Neutrophil (primary cell): ENCODE measurements around the gene TENM4.

Experiments
- H3K27ac ChIP-seq: fragments of 200-600 bp; sonication (generic); 2 replicates; pipeline ENCODE4 v1.5.1; 2016; ENCODE audit warnings: mild to moderate bottlenecking, moderate library complexity
- H3K27me3 ChIP-seq: fragments of 200-600 bp; sonication (generic); 2 replicates; pipeline ENCODE4 v1.6.0; 2016; ENCODE audit warnings: mild to moderate bottlenecking
- H3K36me3 ChIP-seq: fragments of 200-600 bp; sonication (generic); 2 replicates; pipeline ENCODE4 v1.5.1; 2017
- H3K4me1 ChIP-seq, 2 experiments: fragments of 200-600 bp in 1 of 2; sonication (generic) in 1 of 2; 1 replicate in 1 of 2; 2 replicates in 1 of 2; pipeline versions ENCODE4 v1.5.1 to v1.6.1; 2013 to 2016; ENCODE audit warnings: low read depth in 1 of 2, low read length in 1 of 2, mild to moderate bottlenecking in 1 of 2, moderate library complexity in 1 of 2; ENCODE audit not compliant: control insufficient read depth in 1 of 2, insufficient read depth in 1 of 2
- H3K4me3 ChIP-seq, 2 experiments: fragments of 200-600 bp in 1 of 2; sonication (generic) in 1 of 2; 1 replicate in 1 of 2; 2 replicates in 1 of 2; pipeline ENCODE4 v1.5.1; 2013 to 2016; ENCODE audit warnings: low read depth in 1 of 2, low read length in 1 of 2, mild to moderate bottlenecking in 1 of 2, moderate library complexity in 1 of 2
- H3K9me3 ChIP-seq: fragments of 200-600 bp; sonication (generic); 2 replicates; pipeline ENCODE4 v1.5.1; 2016
- TF ChIP-seq, protein P1 (sequence below): fragments of 200-600 bp; sonication (generic); IDR thresholded peaks from 2 replicates; pipeline ENCODE4 v1.5.1; 2016; ENCODE audit warnings: antibody characterized with exemption

TENM4 gene

DNA sequence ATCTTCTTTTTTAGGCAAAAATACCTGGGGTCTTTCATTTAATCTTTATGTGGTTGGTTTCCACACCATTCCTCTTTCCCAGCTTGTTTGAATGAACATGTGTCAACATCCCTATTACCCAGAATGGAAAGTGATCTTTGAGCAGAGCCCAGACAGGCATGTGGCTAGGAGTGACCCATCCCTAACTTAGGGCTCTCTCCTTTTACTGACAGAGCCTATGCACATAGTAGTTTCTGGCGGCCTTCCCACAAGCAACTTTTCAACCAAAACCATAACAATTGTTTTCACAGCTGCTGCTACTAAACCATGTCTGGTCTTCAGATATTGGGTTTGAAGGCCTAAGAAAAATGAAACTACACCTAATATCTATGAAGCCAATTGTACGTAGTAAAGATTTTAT, 107.5 kb downstream of the TENM4 start:
- Histone ChIP-seq H3K4me1 (no peaks in the 10 kb centered on the region), H3K27me3 (no peaks in the 10 kb centered on the region), H3K36me3 (no peaks in the 10 kb centered on the region), H3K9me3 (no peaks in the 10 kb centered on the region), H3K4me3 (no peak overlapping the region), H3K27ac (no peak overlapping the region)
- TF ChIP-seq, protein P1, sequence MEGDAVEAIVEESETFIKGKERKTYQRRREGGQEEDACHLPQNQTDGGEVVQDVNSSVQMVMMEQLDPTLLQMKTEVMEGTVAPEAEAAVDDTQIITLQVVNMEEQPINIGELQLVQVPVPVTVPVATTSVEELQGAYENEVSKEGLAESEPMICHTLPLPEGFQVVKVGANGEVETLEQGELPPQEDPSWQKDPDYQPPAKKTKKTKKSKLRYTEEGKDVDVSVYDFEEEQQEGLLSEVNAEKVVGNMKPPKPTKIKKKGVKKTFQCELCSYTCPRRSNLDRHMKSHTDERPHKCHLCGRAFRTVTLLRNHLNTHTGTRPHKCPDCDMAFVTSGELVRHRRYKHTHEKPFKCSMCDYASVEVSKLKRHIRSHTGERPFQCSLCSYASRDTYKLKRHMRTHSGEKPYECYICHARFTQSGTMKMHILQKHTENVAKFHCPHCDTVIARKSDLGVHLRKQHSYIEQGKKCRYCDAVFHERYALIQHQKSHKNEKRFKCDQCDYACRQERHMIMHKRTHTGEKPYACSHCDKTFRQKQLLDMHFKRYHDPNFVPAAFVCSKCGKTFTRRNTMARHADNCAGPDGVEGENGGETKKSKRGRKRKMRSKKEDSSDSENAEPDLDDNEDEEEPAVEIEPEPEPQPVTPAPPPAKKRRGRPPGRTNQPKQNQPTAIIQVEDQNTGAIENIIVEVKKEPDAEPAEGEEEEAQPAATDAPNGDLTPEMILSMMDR, result no peak

DNA sequence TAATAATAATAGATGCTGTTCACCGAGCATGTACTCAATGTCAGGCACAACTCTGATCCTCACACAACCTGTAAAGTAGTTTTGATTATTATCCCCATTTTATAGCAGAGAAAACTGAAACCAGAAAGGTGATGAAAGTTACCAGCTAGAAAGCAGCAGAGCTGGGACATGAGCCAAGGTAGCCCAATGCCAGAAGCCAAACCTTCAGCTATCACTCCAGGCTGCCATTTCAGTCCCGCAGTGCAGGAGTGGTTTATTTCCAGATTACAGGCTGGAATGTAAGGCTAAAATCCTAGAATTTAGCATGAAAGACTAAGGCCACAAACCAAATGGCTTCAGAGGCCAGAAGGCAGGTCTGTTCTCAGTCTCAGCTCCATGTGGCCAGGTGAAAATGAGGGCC, 108.8 kb downstream of the TENM4 start:
- TF ChIP-seq, protein P1, result no peak
- Histone ChIP-seq H3K9me3 (no peaks in the 10 kb centered on the region), H3K27me3 (no peaks in the 10 kb centered on the region), H3K27ac (no peak overlapping the region), H3K36me3 (no peaks in the 10 kb centered on the region), H3K4me1 (no peaks in the 10 kb centered on the region), H3K4me3 (no peak overlapping the region)

DNA sequence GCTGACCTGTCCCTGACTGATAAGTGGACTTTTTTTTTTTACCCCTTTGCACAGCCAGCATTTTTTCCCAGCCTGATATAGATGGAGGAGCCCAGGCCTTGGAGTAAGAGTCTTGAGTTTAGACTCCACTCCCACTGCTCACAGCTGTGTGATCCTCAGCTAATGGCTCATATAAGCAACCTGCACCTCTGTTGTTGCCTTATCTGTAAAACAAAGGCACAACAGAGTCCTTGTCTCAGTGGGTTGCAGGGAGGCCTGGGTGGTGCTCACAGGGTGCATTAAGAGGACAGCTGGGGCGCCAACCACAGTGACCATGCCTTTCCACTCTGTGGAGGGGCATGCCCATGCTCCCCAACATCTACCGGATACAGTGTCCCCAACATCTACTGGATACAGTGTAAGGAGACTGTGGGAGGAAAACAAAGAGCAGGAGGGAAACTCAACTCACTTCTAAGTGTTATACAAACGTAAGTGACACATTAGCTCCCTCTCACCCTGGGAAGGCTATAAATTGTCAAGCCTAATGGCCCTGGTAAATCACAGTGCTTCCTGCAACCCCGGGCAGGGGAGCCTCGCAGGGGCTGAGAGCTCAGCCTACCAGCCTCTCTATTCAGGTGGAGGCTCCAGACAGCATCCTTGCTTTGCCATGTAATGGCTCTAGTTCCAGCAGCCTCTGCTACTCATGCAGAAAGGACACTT, 109.5 kb downstream of the TENM4 start:
- Histone ChIP-seq H3K4me1 (no peaks in the 10 kb centered on the region), H3K36me3 (no peaks in the 10 kb centered on the region), H3K27ac (no peak overlapping the region), H3K4me3 (no peak overlapping the region), H3K27me3 (no peaks in the 10 kb centered on the region), H3K9me3 (no peaks in the 10 kb centered on the region)
- TF ChIP-seq, protein P1, result no peak

DNA sequence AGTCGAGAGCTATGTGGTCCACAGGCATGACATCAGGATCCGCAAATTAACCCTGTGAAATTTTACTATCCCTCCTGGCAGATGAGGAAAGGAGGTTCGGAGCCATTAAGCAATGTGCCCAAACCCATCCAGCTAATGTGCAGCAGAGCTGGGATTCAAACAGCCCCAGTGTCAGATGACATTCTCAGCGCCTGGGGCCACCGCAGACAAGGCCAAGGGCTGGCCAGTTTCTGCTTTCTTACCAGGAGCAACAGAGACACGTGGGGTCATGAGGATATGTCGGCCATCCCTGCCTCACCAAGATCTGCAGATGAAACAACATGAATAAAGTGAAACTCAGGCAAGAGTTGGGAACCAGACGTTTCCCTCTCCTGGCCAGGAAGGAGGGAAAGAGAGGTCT, 110.2 kb downstream of the TENM4 start:
- Histone ChIP-seq H3K36me3 (no peaks in the 10 kb centered on the region), H3K4me1 (no peaks in the 10 kb centered on the region), H3K27me3 (no peaks in the 10 kb centered on the region), H3K9me3 (no peaks in the 10 kb centered on the region), H3K27ac (no peak overlapping the region), H3K4me3 (no peak overlapping the region)
- TF ChIP-seq, protein P1, result no peak

DNA sequence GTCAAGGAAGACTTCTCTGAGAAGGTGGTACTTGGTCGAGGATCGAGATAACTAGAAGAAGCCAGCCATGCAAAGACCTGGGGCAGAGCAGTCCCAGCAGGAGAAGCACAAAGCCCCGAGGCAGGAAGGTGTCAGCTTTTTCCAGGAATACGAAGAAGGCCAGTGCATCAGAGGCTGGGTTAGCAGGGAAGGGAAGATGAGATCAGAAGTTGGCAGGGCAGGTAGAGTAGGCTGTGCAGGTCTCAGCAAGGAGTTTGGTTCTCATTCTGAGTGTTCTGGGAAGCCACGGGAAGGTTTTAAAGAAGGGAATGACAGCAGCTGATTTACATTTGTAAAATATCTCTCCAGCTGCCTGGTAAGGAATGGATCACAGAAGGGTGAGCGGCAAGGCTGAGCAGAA, 111.3 kb downstream of the TENM4 start:
- no peaks in the 10 kb centered on the region for H3K27me3 ChIP-seq
- TF ChIP-seq, protein P1, result no peak
- no peak overlapping the region for H3K27ac ChIP-seq
- no peak overlapping the region for H3K4me3 ChIP-seq
- H3K4me1 ChIP-seq, result no peaks in the 10 kb centered on the region
- no peaks in the 10 kb centered on the region for H3K9me3 ChIP-seq
- H3K36me3 ChIP-seq, result no peaks in the 10 kb centered on the region
